Activated naive CD4-positive, alpha-beta T cell treated with Interleukin-2 at 50 U/mL for 16 hours (primary cell): ENCODE measurements around the gene GPR84.

Experiments
- DNase-seq: peaks from one replicate; pipeline ENCODE4 v3.0.0-alpha.2; 2020

Gene GPR84

GRCh38 chr12:54390668-54391551, 26.6 kb upstream of the GPR84 start:
- DNase-seq, result peak; percentile 73

GRCh38 chr12:54390176-54390667, 25.9 kb upstream of the GPR84 start:
- DNase-seq, result no peak

- DNase-seq, result no peak
These were observed 25.4 kb upstream of the GPR84 start for GRCh38 chr12:54389607-54390175.

DNA sequence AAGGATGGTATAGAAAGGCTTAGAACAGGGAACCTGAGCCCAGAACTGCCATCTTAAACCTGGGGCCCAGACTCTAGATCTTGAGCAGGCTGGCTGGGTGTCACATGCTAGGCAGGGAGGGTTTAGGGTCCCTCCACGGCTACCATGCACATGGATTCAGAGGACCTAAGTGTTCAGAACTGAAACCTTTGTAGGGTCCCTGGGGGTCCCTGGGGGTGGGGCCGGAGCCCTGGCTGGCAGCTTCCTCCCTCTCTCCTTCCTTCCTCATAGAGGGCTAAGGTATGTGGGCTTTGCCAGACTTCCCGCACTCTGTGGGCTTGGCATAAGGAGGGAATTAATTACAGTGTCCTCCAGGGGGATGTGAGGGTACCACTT, 24.8 kb upstream of the GPR84 start:
- DNase-seq, result no peak

GRCh38 chr12:54388237-54389133, 24.2 kb upstream of the GPR84 start:
- no peak for DNase-seq

DNA sequence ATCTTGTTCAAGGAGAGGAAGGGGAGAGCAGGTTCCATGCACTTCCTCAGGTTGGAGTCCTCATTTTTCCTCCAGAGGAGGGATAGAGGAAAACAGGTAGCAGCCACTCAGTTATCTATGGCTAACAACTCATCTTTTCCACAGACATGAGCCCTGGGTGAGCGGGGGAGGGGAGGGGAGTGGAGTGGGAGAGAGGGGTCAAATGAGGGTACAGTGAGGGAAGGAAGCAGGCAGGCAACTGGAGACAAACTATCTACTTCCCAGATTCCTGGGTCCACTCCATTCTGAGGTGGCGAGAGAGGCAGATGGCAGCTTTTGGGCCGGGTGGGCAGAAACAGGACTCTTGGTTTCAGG, 22.8 kb upstream of the GPR84 start:
- no peak for DNase-seq

DNA sequence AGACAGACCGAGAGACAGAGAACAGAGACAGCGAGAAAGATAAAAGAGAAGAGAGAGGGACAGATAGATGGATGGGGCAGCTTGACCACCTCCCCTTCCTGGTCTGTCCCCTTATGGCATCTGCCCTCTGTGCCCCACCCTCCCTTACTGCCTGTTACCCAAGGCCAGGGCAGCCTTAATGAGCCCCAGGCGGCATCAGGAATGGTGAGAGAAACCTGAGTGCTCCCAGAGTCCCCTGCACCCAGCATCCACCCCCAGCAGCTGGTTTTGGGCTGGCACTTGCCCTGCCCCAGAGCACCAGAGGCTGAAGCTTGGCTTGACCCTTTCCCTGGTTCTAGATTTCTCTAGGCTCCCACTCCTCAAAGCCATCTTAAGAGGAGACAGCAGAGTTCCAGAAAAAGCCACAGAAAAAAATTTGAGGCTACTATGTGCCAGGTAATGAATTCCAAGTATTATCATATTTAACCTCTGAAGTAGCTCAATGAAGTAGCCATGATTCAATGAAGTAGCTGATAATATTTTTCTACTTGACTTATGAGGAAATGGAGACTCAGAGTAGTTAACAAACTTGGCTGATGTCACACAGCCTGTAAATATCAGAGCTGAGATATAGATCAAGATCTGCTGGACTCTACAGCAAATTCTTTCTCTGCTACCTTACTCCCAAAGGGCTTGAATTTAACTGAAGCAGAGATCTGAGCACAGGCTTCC, 22.3 kb upstream of the GPR84 start:
- no peak for DNase-seq

- no peak for DNase-seq
These were observed 21.1 kb upstream of the GPR84 start for GRCh38 chr12:54385251-54385914.

GRCh38 chr12:54384591-54385041, 20.3 kb upstream of the GPR84 start, which contains the start of gene ZNF385A:
Gene ZNF385A, minus strand, starts transcription at chr12:54384733. Its CDS starts 219 bp downstream, at chr12:54384514.
- no peak for DNase-seq

GRCh38 chr12:54383041-54383609, 18.8 kb upstream of the GPR84 start:
- DNase-seq, result no peak

- DNase-seq, result no peak
These were observed 16.9 kb upstream of the GPR84 start for GRCh38 chr12:54381136-54381535.

DNA sequence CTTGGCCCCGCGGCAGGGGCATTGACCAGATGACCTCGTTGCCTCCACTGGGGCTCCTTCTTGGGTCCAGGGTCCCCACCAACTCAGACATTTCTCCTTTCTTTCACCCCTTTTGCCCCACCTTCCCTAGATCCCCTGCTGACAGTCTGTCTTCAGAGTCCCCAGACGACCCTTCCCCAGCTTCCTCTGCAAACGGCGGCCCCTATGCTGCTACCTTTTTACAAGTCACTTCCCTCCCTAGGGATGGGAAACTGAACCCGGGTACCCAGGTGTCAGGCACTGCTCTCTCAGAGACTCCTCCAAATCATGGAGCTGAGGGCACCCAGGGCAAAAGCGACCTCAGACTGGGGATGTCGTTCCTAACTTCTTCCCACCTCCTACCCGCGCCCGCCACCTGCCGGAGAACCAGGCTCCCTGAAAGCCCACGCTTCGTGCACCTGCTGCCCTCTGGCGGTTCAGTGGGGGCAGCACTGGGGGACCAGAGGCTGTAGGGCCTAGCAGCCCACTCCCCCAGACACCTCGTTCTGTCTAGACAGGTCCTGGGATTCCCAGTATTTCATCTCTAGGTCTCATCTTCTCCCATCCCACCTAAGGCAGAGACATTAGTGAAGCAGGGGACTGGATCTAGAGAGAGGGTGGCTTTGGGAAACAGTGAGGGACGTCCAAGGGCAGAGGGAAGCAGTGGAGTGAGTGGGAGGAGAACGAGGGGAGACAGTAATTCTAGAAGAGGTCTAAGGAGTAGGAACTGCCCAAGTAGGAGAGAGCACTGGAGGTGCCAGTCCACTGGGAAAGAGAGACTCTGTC, 15.3 kb upstream of the GPR84 start:
- DNase-seq, result peak; percentile 90

- no peak for DNase-seq
These were observed 14.6 kb upstream of the GPR84 start for GRCh38 chr12:54378796-54379397.

DNA sequence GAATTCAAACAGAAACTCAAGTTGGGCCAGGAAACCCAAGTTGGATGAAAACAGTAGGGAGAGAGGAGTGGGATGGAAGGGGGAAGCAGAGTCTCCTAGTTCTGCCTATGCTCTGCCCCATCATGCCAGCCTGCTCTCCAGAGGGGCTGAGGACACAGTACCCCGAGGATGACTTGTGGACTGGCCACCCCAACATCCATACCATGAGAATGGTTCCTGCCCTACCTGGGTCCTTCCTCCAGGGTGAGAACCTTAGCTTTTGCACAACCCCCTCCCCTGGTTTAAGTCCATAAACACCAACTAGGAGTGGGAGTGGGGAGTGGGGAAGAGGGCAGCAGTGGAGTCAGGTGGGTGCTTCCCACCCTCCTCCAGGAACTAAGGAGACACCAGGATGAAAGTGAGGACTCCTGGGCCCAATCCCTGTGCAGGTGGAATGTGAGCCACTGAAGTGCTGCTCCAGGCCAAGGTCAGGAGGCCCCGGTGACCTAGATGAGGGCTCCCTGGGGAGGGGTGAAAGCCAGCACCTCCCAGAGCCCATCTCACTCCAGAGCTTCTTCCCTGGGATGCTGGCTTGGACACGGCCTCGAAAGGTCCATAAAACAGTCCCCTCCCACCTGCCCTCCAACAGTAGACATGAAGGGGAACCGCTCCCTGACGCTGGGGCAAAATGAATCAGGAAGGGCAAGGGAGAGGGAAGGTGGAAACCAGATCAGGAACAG, 13.7 kb upstream of the GPR84 start:
- no peak for DNase-seq

DNA sequence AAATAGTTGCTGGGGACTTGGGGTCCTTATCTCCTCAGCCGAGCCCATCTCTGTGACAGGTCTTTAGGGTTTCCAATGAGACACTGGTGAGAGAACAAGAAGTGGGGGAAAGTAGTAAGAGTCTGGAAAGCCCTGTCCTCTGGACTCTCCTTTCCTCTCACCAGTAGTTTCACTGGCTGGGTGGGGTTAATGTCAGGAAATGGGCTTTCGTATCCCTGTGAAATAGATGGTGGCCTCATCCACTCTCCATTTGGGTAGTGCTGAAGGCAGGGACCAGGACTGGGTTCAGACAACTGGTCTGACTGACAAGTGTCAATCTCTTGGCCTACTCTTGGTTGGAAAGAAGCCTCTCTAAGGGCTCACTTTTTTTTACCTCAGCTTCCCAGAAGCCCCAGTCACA, 12.7 kb upstream of the GPR84 start:
- DNase-seq, result no peak

DNA sequence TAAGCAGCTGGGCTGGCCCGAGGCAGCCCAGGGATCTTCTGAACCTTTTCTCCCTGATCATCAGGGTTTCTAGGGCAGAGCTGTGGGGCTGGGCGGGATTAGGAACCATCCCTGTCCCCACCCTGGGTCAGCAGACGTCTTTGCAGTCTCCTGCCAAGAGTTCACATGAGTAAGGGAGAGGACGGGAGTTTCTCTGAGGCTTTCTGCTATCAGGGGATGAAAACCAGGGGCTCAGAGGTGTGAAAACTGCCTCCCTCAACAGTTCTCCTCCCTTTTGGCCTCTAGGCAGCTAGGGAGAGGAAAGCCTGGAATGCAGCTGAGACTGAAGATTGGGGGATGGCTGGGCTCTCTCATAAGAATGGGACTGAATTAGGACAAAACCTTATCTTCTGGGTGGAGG, 12.3 kb upstream of the GPR84 start:
- no peak for DNase-seq

GRCh38 chr12:54375259-54375579, 10.9 kb upstream of the GPR84 start:
- DNase-seq, result no peak

GRCh38 chr12:54374562-54375258, 10.4 kb upstream of the GPR84 start:
- DNase-seq, result no peak
